Astrocyte of the cerebellum (primary cell): ENCODE measurements around the gene CHN1.

Experiments
- DNase-seq: peaks from one replicate; pipeline ENCODE4 v3.0.0-alpha.2; 2011; ENCODE audit warnings: low read depth
- H3K4me3 ChIP-seq: 2 replicates; pipeline ENCODE4 v1.5.1; 2011; ENCODE audit warnings: mild to moderate bottlenecking, low read depth, low read length, moderate library complexity
- in situ Hi-C: cut with HindIII; loops from 2 replicates; pipeline ENCODE4 v1.10.0; 2017; ENCODE audit warnings: low sequenced_read_pairs
- TF ChIP-seq, protein P1 (sequence below): IDR thresholded peaks from 2 replicates; pipeline ENCODE4 v1.5.1; 2012; ENCODE audit warnings: low read length, low read depth, moderate library complexity, mild to moderate bottlenecking; ENCODE audit errors: missing control alignments

CHN1 gene

DNA sequence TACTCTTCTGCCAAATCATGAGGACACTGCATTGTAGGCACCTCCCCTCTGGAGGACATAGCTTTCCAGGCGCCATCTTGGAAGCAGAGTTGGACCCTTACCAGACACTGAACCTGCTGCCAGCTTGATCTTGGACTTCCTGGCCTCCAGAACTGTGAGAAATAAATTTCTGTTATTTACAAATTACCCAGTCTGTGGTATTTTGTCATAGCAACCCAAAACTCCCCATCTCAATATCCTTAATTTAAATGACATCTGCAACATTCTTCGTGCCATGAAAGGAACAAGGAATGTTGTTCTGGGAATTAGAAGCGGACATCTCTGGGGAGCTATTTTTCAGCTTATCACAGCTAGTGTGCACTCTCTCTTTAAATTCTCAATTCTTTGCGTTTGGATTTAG is 183.6 kb downstream of the CHN1 start:
- TF ChIP-seq, protein P1, sequence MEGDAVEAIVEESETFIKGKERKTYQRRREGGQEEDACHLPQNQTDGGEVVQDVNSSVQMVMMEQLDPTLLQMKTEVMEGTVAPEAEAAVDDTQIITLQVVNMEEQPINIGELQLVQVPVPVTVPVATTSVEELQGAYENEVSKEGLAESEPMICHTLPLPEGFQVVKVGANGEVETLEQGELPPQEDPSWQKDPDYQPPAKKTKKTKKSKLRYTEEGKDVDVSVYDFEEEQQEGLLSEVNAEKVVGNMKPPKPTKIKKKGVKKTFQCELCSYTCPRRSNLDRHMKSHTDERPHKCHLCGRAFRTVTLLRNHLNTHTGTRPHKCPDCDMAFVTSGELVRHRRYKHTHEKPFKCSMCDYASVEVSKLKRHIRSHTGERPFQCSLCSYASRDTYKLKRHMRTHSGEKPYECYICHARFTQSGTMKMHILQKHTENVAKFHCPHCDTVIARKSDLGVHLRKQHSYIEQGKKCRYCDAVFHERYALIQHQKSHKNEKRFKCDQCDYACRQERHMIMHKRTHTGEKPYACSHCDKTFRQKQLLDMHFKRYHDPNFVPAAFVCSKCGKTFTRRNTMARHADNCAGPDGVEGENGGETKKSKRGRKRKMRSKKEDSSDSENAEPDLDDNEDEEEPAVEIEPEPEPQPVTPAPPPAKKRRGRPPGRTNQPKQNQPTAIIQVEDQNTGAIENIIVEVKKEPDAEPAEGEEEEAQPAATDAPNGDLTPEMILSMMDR: no peak
- in situ Hi-C loops: no loop called here
- no peak for DNase-seq
- H3K4me3 ChIP-seq: no peak overlapping the region

DNA sequence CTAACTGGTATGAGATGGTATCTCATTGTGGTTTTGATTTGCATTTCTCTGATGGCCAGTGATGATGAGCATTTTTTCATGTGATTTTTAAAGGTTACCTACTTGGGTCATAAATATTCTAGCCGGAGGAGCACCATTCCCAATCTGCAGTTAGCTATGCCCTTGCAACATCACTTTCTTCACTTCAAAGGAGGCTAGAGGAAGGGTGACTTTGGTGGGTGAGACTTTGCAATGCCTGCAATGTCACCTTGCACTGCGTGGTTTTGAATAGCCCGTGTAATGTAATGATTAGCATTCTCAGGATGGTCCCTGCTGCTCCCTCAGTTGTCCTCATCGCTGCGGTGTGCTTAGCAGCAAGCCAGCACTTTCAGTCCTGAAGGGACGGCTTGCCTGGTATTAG is 184.8 kb downstream of the CHN1 start:
- no peak for DNase-seq
- in situ Hi-C loops: no loop called here
- TF ChIP-seq, protein P1: no peak
- no peak overlapping the region for H3K4me3 ChIP-seq

DNA sequence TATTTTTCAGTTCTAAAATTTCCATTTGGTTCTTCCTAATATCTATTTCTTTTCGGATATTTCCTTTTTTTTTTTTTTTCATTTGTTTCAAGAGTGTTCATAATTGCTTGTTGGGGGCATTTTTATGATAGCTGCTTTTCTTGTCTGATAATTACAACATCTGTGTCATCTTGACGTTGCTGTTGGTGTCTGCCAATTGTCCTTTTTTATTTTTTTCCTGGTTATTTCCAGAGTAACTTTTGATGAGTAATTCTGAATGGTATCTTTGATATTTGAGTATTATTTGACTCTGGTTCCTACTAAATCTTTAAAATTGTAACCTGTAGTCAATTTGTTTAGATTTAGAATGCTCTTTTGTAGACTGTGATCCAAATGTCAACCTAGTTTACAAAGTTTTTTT is 189.7 kb downstream of the CHN1 start:
- no peak overlapping the region for H3K4me3 ChIP-seq
- in situ Hi-C loops: no loop called here
- DNase-seq: no peak
- TF ChIP-seq, protein P1: no peak

DNA sequence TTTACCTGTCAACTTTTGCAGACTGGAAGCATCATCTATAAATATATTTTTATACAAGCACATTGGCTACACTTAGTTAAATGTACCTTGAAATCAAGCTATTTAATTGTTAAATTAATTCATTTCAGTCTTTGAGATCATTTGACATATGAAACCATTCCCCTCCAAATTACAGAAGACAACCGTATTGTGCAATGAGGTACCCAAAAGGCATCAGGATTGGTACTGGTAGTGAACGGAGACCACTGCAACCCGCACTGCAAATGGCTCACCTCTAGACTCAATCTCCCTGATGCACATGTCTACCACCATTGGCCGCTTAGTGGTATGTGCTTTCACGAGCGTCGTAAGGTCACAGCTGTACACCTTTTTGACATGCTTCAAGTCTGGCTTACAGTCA is 193.1 kb downstream of the CHN1 start:
- in situ Hi-C loops: no loop called here
- TF ChIP-seq, protein P1: no peak
- no peak for DNase-seq
- no peak overlapping the region for H3K4me3 ChIP-seq

DNA sequence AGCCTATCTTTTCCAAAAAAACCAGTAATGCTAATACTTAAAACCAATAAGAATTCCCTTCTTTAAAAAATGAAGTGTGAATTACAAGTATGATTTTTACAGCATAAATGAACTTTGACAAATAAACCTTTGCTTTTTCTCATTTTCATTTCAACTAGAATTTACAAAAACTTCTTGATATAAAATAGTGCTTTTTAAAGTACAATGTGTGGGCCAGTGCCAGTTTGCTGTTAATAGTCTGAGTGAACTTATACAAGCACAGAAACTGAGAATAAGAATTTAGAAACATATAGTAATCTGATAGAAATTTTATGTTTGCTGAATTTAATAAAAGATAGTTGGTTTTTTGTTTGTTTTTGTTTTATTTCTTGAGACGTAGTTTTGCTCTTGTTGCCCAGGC is 197.2 kb downstream of the CHN1 start:
- DNase-seq: no peak
- TF ChIP-seq, protein P1: no peak
- in situ Hi-C loops: no loop called here
- no peak overlapping the region for H3K4me3 ChIP-seq

DNA sequence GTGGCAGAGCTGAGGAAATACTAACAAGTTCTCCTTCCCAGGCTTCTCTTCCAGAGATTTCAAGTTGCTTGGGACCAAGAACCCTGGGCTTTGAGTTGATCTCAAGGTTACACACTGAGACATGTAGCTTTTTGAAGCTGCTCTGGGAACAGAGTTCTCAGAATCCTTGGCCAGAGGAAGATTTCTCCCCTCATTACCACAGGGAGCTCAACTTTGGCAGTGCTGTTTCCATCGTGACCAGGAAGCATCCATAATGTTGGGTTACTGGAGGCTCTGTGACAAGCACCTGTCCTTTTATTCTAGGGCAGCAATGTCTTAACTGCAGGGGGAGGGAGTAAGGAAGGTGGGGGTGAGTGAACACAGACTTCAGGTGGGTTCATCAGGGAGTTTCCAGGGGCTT is 199.4 kb downstream of the CHN1 start:
- TF ChIP-seq, protein P1: no peak
- no peak for DNase-seq
- H3K4me3 ChIP-seq: no peak overlapping the region
- in situ Hi-C loops: no loop called here

DNA sequence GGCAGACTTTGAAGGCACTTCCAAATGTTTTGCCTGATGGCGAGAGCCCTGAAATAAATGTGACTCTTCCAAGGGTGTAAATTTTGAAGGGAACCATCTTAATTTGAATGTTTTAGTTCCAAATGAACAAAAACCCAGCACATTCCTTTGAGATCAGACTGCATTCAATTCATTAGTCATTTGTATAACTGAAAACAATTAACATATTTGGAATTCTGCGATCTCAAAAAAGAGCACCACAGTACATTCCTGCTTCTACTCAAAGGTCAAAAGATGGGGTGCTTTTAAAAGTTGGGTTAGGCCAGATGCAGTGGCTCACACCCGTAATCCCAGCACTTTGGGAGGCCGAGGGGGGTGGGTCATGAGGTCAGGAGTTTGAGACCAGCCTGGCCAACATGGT is 202.7 kb downstream of the CHN1 start:
- in situ Hi-C loops: no loop called here
- TF ChIP-seq, protein P1: no peak
- DNase-seq: peak; percentile 49

More for the DNA sequence above, 202.7 kb downstream of the CHN1 start:
- H3K4me3 ChIP-seq: no peak overlapping the region
